NCI-H1048 (cell line): ENCODE data around the gene RPS14.
A peak's percentile ranks its signal among the peaks of the same experiment; 100 is the strongest.

Experiments used
- DNase-seq: peaks from one replicate; lab custom pipeline; 2025; lab: John Stamatoyannopoulos, UW

The RPS14 gene

GRCh38 chr5:150449517-150450339, at the start of gene RPS14:
TSS of gene RPS14 (minus strand) at chr5:150449739. CDS start at chr5:150447733, 2,006 bp downstream.
- peak; percentile 81 for DNase-seq

- no peak for DNase-seq
These were observed 49.4 kb upstream of the RPS14 start for GRCh38 chr5:150498971-150499370.

DNA sequence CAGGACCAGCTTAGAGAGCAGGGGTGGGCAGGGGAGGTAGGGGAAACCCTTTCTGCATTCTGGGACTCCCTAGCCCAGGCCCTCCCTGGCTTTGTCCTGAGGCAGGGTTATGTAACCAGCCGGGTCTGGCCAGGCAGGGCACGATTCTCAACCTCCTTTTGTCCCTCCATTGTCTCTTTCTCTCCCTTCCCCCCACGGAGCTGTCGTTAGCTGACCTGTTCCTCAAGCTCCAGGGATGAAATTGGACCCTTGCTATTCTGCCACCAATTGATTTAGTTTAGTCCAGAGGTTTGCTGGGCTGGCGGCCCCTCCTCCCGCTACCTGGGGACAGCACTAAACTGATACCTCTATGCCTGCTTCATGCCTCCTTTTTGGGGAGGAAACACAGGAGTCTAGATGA, 49.0 kb upstream of the RPS14 start:
- DNase-seq, result no peak

- no peak for DNase-seq
These were observed 48.4 kb upstream of the RPS14 start for GRCh38 chr5:150497989-150498317.

GRCh38 chr5:150497274-150497988, 47.9 kb upstream of the RPS14 start:
- no peak for DNase-seq

DNA sequence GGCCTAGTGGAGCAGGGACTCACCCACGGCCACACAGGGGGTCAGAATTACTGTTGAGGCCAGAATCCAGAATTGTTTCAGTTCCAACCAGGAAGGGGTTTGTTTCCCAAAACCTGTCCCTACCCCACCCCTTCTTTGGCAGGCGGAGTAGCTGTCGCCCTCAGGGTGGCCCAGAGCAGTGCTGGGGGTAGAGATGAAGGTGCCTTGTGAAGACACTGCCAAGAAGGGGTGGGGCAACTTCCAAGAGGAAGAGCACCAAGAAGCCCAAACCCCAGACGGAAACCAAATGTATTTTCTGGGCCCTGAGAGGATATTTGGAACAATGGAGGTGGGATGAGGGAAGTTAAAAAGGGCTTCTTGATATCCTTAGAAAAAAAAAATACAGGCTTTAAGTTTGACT, 47.0 kb upstream of the RPS14 start:
- DNase-seq, result no peak

DNA sequence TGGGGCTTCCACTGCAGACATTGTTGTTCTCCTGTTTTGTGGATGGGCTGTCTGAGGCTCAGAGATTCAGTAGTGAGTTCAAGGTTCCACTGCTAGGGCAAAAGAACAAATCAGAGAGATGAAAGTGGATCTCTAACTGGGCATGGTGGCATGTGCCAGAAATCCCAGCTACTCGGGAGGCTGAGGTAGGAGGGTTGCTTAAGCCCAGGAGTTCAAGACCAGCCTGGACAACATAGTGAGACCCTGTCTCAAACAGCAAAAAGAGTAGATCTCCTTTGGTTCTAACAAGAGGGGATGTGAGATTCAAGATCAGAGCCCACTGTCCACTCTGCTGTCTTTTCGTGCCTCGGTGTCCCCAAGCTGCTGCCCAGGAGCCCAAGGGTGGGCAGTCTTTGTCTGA, 46.6 kb upstream of the RPS14 start:
- no peak for DNase-seq

GRCh38 chr5:150492621-150493020, 43.1 kb upstream of the RPS14 start:
- no peak for DNase-seq

- DNase-seq, result no peak
These were observed 42.3 kb upstream of the RPS14 start for GRCh38 chr5:150491876-150492275.

GRCh38 chr5:150490754-150491153, 41.2 kb upstream of the RPS14 start:
- DNase-seq, result no peak

GRCh38 chr5:150490296-150490669, 40.7 kb upstream of the RPS14 start:
- DNase-seq, result no peak

DNA sequence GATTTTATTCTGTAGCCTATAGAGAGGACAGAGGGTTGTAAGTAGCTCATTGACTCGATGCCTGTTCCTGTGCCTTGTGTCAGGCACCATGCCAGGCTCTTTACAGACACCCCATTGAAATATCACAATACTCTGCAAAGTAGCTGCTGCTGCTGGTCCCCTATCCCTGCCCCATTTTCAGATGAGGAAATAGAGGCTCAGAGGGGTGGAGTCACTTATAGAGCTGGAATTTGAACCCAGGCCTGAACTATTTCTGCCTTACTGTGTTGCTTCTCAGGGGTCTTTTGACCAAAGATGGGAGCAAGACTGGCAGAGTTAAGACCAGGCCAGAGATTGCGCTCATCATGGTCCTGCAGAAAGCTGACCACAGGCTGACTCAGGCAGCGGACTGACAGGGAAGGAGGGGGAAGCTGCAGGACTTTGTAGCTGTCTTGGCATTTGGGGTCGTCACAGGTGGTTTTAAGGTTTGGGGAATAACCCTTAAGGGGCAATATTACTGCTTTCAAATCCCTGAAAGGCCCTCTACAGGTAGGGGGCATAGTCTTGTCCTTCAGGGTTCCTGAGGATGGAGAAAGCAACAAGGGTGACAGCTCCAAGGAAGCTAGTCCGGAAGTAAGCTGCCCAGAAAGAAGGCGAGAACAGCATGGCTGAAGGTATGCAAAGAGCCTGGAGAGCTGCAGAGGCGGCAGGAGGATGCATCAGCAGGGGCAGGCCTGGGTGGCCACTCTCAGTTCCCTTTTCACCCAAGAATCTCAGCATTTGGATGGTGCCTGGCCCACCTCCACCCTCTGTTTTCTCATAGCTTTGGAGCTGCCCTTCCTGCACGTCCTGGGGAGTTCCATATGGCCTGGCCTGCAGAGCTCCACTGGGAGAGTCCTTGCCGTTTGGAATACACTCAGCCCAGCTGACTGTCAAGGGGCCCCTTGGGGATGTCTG, 40.1 kb upstream of the RPS14 start:
- DNase-seq, result no peak

- no peak for DNase-seq
These were observed 39.2 kb upstream of the RPS14 start for GRCh38 chr5:150488519-150489359.

DNA sequence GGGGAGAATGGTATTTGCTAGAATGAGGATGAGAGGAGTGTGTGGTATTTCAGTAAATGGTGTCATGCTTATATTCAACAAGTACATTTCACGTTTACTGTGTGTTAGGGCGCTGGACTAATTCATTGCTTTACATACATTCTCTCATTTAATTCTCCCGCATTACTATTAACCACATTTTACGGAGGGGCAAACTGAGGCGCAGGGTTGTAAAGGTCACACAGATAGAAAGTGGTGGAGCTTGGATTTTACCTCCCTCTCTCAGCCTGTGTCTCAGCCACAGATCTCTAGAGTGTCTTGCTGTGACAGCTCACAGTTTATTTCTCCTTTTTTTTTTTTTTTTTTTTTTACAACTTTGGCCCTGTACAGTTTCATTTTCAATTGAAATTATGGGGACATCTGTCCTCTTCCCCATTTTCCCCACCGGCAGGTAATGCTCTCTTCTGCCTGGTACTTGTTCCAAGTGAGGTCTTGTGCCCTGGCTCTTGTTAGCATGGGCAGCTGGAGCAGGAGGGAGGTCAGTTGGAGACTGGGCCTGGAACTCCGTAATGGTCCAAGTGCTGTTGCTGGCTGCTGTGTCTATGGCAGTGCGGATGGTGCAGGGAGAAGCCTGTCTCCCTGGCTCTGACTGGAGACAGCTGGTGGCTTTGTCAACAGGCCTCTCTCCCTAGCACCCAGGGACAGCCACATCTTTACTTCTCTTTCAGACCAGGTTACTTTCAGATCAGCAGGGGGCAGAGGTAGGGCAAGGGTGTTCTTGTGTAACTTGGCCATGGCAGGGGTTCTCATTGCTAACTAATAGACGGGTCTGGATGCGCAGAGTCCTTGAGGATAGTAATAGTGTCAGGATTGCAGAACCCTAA, 37.9 kb upstream of the RPS14 start:
- DNase-seq, result no peak

DNA sequence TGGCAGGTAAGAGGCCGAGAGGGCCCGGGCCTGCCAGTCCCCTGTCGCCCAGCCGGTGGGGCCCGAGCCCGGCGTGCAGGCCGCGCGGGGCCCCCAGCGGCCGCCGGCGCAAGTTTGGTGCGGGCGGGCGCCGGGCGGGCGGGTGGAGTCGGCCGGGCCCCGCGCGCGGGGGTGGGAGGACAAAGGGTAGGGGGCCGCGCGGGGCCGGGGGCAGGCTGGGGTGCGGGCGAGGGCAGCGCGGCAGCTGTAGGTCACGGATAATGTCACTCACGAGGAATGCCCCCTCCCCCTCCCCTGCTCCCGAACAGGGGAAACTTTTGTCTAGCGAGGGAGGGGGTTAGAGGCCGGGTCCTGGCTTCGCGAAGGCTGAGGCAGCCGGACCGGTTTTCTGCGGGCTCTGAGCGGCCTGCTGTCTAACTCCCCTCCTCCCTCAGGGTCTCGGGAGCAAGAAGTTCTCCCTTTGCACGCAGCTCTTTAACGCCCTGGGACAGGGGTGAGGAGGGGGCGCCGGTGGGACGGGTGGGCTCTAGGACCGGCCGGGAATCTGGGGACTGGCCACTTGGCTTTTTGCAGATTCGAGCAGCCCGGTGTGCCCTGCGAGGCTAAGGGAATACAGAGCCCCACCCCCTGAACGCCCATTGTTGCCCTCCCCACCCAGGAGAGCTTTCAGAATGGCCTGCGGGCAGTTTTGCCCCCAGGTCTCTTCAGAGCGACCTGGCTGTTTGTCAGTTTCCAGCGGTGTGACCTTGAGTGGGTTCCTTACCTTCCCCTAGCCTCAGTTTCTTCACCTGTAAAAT, 37.1 kb upstream of the RPS14 start:
- DNase-seq, result peak; percentile 59

- DNase-seq, result no peak
These were observed 36.3 kb upstream of the RPS14 start for GRCh38 chr5:150485693-150486401.

DNA sequence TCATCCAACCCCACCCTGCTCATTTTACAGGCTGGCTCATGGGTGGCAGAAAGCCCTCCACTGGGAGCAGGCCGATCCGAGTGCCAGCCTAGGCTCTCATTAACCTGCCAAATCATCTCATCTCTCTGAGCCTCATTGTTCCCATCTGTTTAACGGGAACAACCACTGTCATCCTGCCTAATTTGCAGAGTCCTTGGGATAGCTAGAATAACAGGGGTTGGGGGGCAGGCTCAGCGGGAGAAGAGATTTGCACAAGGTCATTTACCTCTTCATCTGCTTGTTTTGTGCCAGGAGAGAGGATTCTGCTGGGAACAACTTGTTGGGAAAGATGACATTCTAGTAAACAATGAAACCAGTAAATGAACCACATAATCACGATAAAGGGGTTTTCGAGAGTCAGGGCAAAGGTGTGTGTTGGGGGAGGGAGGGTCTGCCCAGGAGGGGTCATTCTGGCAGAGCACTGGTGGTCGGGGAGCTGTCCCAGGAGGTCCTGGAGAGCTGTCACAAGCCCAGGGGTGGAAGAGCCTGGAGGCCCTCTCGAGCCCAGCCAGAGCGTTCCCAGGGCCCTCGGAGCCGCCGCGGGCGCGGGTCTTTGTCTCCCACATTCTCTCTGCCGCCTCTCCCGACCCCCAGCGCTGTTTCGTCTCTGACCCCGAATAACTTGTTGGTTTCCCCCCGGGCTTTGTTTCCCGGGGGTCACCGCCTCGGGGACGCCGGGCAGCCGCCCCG, 35.6 kb upstream of the RPS14 start:
- DNase-seq, result no peak

- DNase-seq, result no peak
These were observed 32.5 kb upstream of the RPS14 start for GRCh38 chr5:150481972-150482406.

DNA sequence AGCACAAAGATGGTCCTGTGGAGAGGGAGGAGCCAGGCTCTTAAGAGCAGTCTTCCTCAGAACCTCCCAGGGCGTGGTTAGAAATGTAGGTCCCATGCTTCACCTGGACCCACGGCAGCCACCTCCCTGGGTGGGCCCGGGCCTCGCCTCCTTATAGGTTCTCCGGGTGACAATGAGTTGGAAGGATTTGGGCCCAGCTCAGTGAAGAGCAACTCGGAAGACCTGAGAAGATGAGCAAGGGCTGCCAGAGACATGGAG, 32.1 kb upstream of the RPS14 start:
- no peak for DNase-seq
